ENCODE measurements around the gene CXCR5.
A peak's percentile ranks its signal among the peaks of the same experiment; 100 is the strongest.

Gene CXCR5

DNA sequence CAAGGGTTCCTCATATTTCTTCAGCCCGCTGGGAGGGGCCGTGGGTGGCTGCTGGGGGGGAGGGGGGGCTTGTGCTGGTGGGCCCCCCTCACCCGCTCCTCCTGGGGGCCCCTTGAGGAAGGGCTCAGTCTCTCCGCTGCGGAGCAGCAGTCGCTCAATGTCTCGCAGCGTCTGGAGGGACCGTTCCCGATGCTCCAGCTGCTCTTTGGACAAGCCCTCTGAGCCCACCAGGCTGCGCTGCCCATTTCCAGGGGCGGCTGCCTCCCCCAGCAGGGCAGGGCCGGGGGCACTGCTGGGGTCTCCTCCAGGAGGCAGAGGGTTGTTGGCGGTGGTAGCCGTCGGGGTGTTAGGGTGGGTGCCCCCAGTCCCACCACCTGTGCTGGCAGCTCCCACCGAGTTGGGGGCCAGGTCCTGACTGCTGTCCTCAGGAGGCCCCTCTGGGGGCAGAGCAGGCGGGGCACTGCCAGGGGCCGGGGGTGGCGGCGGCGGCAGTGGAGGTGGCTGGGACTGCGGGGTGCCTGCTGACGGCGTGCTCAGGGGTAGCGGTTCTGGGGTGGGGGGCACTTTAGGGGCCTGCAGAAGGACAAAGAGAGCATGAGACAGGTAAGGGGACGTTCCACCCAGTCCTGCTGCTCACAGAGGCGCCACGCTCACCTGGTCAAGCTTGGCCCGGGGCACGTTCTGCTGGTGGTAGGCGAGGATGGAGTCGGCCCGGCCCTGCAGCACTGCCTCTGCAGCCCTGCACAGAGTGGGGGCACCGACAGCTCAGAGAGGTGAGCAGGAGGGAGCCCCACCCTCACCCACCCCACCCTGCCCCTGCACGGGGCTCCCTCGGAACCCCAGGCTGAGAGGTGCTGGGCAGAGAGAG is 18.9 kb downstream of the CXCR5 start:
- ChIA-PET CTCF (interaction anchor here (8.5 kb wide), 1 partner anchor 53 kb away, joined by 71 read pairs; the partner anchor contains the start of gene UPK2), POLR2A (no interaction called here)

DNA sequence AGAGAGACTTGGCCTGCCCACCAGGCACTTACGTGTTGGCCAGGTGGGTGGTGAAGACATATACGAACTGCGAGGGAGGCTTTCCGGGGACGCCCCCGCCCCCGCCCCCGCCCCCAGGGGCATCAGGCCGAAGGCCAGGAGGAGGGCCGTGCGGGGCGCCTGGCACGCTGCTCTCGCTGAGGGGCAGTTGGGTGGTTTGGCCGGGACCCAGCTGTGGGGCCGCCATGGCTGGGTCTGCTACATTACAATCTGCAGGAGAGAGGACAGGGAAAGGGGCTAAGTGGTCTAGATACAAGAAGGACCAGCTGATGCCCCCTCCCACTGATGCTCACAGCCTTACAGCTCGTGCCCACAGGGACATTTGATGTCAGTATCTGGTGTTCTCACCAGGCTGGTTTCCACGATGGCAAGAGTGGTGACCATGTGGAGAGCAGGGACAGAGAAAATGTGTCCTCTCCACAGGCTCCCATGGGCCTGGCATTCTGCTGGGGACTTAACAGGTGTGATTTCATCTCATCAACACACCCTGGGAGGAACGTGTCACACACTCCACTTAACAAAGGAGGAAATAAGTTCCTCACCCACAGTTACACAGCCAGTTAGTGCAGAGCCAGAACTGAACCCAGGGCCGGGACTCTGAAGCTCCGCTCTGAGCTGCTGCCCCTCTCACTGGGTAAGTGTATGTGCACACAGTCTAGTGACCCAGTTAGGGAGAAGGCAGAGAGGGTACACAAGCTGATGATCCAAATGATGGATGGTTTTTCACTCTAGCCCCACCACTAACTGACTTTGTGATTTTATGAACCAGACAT is 19.7 kb downstream of the CXCR5 start:
- no peak overlapping the region for H3K4me3 ChIP-seq (ENCODE audit: low read depth, low read length)
- ChIA-PET POLR2A (no interaction called here), CTCF (interaction anchor here (8.5 kb wide), 1 partner anchor 52 kb away, joined by 71 read pairs; the partner anchor contains the start of gene UPK2)
- TF ChIP-seq, protein P1, sequence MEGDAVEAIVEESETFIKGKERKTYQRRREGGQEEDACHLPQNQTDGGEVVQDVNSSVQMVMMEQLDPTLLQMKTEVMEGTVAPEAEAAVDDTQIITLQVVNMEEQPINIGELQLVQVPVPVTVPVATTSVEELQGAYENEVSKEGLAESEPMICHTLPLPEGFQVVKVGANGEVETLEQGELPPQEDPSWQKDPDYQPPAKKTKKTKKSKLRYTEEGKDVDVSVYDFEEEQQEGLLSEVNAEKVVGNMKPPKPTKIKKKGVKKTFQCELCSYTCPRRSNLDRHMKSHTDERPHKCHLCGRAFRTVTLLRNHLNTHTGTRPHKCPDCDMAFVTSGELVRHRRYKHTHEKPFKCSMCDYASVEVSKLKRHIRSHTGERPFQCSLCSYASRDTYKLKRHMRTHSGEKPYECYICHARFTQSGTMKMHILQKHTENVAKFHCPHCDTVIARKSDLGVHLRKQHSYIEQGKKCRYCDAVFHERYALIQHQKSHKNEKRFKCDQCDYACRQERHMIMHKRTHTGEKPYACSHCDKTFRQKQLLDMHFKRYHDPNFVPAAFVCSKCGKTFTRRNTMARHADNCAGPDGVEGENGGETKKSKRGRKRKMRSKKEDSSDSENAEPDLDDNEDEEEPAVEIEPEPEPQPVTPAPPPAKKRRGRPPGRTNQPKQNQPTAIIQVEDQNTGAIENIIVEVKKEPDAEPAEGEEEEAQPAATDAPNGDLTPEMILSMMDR (IDR thresholded peaks at IDR 0.05; ENCODE audit: insufficient read depth, low read length, missing control alignments): no peak
- no peak for DNase-seq (ENCODE audit: low read depth, low spot score)

More for the DNA sequence above, 18.9 kb downstream of the CXCR5 start:
- DNase-seq (ENCODE audit: low read depth, low spot score): no peak
- TF ChIP-seq, protein P1 (IDR thresholded peaks at IDR 0.05; ENCODE audit: insufficient read depth, low read length, missing control alignments): no peak
- H3K4me3 ChIP-seq (ENCODE audit: low read depth, low read length): no peak overlapping the region

DNA sequence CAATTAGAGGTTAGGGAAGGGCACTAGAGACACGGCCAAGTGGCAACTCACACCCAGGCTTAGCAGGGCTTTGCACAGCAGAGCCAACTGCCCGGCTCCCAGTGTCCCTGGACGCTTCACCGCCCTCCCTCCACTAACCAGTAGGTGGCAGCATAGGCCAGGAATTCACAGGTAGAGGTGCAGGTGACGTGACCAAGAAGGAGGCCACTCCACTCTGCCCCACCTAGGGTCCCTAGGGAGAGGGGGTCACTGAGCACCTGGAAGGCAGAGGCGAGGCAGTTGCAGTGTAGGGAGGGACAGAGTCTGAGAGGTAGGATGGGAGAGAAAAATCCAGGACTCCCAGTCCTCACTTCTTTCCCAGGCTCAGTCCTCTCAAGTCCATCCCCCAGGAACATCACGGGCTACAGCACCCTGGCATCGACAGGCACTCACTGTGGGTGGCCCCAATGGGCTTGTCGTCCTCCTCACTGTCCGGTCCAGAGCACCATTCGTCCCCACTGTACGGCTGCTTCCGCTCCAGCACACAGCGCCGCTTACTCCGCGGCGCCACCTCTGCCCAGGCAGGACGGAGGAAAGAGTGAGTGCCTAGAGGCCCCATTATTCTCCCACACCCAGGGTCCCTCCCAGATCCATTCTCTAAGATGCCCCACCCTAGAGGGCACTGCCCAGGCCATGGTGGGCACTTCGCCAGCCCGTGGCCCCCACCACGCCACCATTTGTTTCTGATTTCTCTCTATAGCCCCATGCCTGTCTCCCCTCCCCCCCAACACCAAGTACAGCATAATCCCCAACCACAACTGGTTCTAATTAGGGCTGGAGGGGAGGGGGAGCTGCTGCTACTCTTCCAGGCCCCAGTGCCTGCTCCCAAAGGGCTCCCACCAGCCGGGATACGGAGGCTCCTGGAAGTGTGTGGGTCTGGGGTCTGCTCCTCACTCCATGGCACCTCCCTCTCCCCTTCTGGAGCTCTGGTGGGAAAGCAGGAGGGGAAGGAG is 23.7 kb downstream of the CXCR5 start:
- TF ChIP-seq, protein P1 (IDR thresholded peaks at IDR 0.05; ENCODE audit: insufficient read depth, low read length, missing control alignments): peak; percentile 89
- H3K4me3 ChIP-seq (ENCODE audit: low read depth, low read length): peak overlapping the region; percentile 46
- CTCF ChIA-PET: interaction anchor here (0.7 to 8.5 kb wide), 8 partner anchors 10 to 217 kb away, joined by 3 to 71 read pairs (median 5); partner anchors contain the start of gene UPK2
- POLR2A ChIA-PET: interaction anchor here (0.7 to 3.7 kb wide), 2 partner anchors 10 to 22 kb away, joined by 3 to 43 read pairs; no protein-coding TSS in a partner anchor
- DNase-seq (ENCODE audit: low read depth, low spot score): no peak

DNA sequence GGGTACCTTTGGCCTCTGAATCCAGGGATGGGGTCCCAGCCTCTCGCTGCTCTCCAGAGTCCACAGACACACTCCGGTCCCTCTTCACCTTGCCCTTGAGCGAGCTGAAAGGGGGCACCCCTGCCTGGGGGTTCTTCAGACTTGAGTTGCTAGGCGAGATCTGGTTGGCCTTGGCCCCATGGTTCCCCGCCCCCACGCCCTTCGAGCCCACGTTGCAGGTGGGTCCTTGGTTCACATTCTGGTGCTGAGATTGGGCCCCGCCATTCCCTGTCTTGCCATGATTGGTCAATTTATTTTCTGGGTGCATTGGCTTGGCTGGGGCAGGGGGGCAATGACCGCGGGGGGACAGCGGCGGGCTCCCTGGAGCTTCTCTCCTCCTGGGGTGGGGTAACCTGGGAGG is 24.6 kb downstream of the CXCR5 start:
- ChIA-PET POLR2A (interaction anchor here (0.7 to 3.7 kb wide), 3 partner anchors 13 to 38 kb away, joined by 6 to 43 read pairs (median 10); no protein-coding TSS in a partner anchor), CTCF (interaction anchor here (0.9 to 8.5 kb wide), 7 partner anchors 9 to 218 kb away, joined by 3 to 71 read pairs (median 4); partner anchors contain the start of gene UPK2)
- no peak for DNase-seq (ENCODE audit: low read depth, low spot score)
- TF ChIP-seq, protein P1 (IDR thresholded peaks at IDR 0.05; ENCODE audit: insufficient read depth, low read length, missing control alignments): no peak
- no peak overlapping the region; the same call in 1 of the 2 replicates for H3K4me3 ChIP-seq (ENCODE audit: low read depth, low read length)

DNA sequence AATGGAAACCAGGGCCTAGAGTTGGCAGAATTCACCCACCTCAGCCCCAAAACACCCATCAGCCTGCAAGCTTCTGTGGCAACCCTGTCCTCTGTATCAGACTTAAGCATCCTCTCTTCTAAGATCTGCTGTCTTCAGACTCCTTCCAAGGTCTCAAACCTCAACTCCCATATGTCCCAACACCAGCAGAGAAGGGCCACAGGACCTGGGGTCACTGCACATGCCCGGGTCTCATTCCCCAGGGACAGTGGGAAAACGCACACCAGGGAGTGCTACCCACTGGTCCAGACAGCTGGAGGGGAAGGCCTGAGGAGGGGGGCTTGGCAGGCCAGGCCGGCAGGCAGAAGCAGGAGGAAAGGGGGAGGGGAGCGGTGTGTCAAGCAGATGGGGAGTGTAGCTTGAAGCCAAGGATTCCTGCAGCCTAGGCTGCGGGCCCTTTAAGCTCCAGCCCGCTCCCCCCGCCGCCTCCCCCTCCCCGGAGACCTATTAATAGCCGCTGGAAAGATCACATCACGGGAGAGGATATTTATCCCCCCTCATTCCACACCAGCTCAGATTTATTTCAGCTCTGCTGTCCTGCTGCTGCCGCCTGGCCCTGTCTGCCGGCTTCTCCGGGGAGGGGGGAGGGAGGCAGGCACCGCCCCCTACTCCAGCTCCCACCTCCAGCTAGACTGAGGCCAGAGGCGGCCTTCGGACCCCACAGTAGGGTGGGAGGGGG is 25.4 kb downstream of the CXCR5 start:
- peak overlapping the region; percentile 55 for H3K4me3 ChIP-seq (ENCODE audit: low read depth, low read length)
- POLR2A ChIA-PET: interaction anchor here (0.7 to 4.1 kb wide), 6 partner anchors 9 to 219 kb away, joined by 3 to 49 read pairs (median 8); partner anchors contain the start of gene DDX6
- TF ChIP-seq, protein P1 (IDR thresholded peaks at IDR 0.05; ENCODE audit: insufficient read depth, low read length, missing control alignments): no peak
- CTCF ChIA-PET: interaction anchor here (1.0 to 8.5 kb wide), 8 partner anchors 8 to 219 kb away, joined by 3 to 71 read pairs (median 5); partner anchors contain the start of gene UPK2
- DNase-seq (ENCODE audit: low read depth, low spot score): no peak
